IPS-20b (cell line): ENCODE measurements around the gene RHEB.

Experiments used
- H3K27ac ChIP-seq: one replicate; pipeline ENCODE4 v1.5.1; 2013; ENCODE audit warnings: low read length
- H3K27me3 ChIP-seq: 2 replicates; pipeline ENCODE4 v1.6.1; 2013; ENCODE audit warnings: mild to moderate bottlenecking, low read length, inconsistent platforms; ENCODE audit not compliant: insufficient read depth
- H3K36me3 ChIP-seq: 2 replicates; pipeline ENCODE4 v1.6.1; 2013; ENCODE audit warnings: low read depth, mild to moderate bottlenecking, inconsistent platforms, low read length, moderate library complexity; ENCODE audit not compliant: insufficient read depth
- H3K4me1 ChIP-seq: 2 replicates; pipeline ENCODE4 v1.6.1; 2013; ENCODE audit warnings: mild to moderate bottlenecking, control low read depth, inconsistent platforms, low read length, moderate library complexity; ENCODE audit not compliant: insufficient read depth
- H3K4me3 ChIP-seq: 2 replicates; pipeline ENCODE4 v1.5.1; 2013; ENCODE audit warnings: mild to moderate bottlenecking, low read length, inconsistent platforms
- H3K9ac ChIP-seq: 2 replicates; pipeline ENCODE4 v1.6.1; 2013; ENCODE audit warnings: low read depth, mild to moderate bottlenecking, inconsistent platforms, low read length, moderate library complexity
- H3K9me3 ChIP-seq: 2 replicates; pipeline ENCODE4 v1.6.1; 2013; ENCODE audit warnings: mild to moderate bottlenecking, low read depth, low read length, inconsistent platforms; ENCODE audit not compliant: insufficient read depth

Gene RHEB

GRCh38 chr7:151452680-151453325 lies 66.9 kb downstream of the RHEB start:
- peaks cover 5% of the 10 kb centered on the region; the same call in 1 of the 2 replicates for H3K9me3 ChIP-seq
- H3K27ac ChIP-seq, result no peak overlapping the region
- H3K36me3 ChIP-seq, result no peaks in the 10 kb centered on the region
- peaks cover 21% of the 10 kb centered on the region; the same call in 1 of the 2 replicates for H3K4me1 ChIP-seq
- H3K4me3 ChIP-seq, result no peak overlapping the region
- no peak overlapping the region for H3K9ac ChIP-seq
- H3K27me3 ChIP-seq, result peaks cover 6% of the 10 kb centered on the region; the same call in 1 of the 2 replicates

- peaks cover 15% of the 10 kb centered on the region; the same call in 1 of the 2 replicates for H3K4me1 ChIP-seq
- H3K9me3 ChIP-seq, result no peaks in the 10 kb centered on the region
- peaks cover 6% of the 10 kb centered on the region; the same call in 1 of the 2 replicates for H3K27me3 ChIP-seq
- H3K9ac ChIP-seq, result no peak overlapping the region
- no peak overlapping the region for H3K27ac ChIP-seq
- no peaks in the 10 kb centered on the region for H3K36me3 ChIP-seq
- H3K4me3 ChIP-seq, result no peak overlapping the region
Observed at GRCh38 chr7:151451626-151452571, 67.8 kb downstream of the RHEB start.

- Histone ChIP-seq H3K4me1 (peaks cover 10% of the 10 kb centered on the region; the same call in 1 of the 2 replicates), H3K27me3 (peaks cover 6% of the 10 kb centered on the region; the same call in 1 of the 2 replicates), H3K27ac (no peak overlapping the region), H3K9ac (no peak overlapping the region), H3K9me3 (no peaks in the 10 kb centered on the region), H3K36me3 (no peaks in the 10 kb centered on the region), H3K4me3 (no peak overlapping the region)
Observed at GRCh38 chr7:151451156-151451555, 68.5 kb downstream of the RHEB start.

- no peak overlapping the region for H3K27ac ChIP-seq
- H3K4me3 ChIP-seq, result no peak overlapping the region
- peaks cover 6% of the 10 kb centered on the region; the same call in 1 of the 2 replicates for H3K27me3 ChIP-seq
- H3K36me3 ChIP-seq, result no peaks in the 10 kb centered on the region
- no peaks in the 10 kb centered on the region for H3K9me3 ChIP-seq
- no peak overlapping the region for H3K9ac ChIP-seq
- no peaks in the 10 kb centered on the region; the same call in 1 of the 2 replicates for H3K4me1 ChIP-seq
Observed at GRCh38 chr7:151449990-151450389, 69.7 kb downstream of the RHEB start.

GRCh38 chr7:151448261-151449252 lies 71.1 kb downstream of the RHEB start:
- Histone ChIP-seq H3K9me3 (no peaks in the 10 kb centered on the region), H3K4me3 (peak overlapping the region; percentile 66; the same call in 1 of the 2 replicates), H3K27ac (no peak overlapping the region), H3K36me3 (no peaks in the 10 kb centered on the region), H3K9ac (no peak overlapping the region), H3K27me3 (peaks cover 13% of the 10 kb centered on the region; the same call in 1 of the 2 replicates), H3K4me1 (no peaks in the 10 kb centered on the region; the same call in 1 of the 2 replicates)

GRCh38 chr7:151447901-151448260 lies 71.8 kb downstream of the RHEB start:
- no peak overlapping the region for H3K27ac ChIP-seq
- H3K9me3 ChIP-seq, result no peaks in the 10 kb centered on the region
- H3K4me1 ChIP-seq, result no peaks in the 10 kb centered on the region; the same call in 1 of the 2 replicates
- H3K9ac ChIP-seq, result no peak overlapping the region
- no peaks in the 10 kb centered on the region for H3K36me3 ChIP-seq
- H3K27me3 ChIP-seq, result peaks cover 13% of the 10 kb centered on the region; the same call in 1 of the 2 replicates
- peak overlapping the region; percentile 66; the same call in 1 of the 2 replicates for H3K4me3 ChIP-seq

GRCh38 chr7:151447312-151447711 lies 72.4 kb downstream of the RHEB start:
- peaks cover 13% of the 10 kb centered on the region; the same call in 1 of the 2 replicates for H3K27me3 ChIP-seq
- H3K9ac ChIP-seq, result no peak overlapping the region
- H3K4me3 ChIP-seq, result no peak overlapping the region
- H3K9me3 ChIP-seq, result no peaks in the 10 kb centered on the region
- H3K27ac ChIP-seq, result no peak overlapping the region
- H3K4me1 ChIP-seq, result no peaks in the 10 kb centered on the region
- H3K36me3 ChIP-seq, result no peaks in the 10 kb centered on the region

GRCh38 chr7:151446412-151446811 lies 73.3 kb downstream of the RHEB start:
- peaks cover 2% of the 10 kb centered on the region; the same call in 1 of the 2 replicates for H3K4me1 ChIP-seq
- no peak overlapping the region for H3K27ac ChIP-seq
- H3K36me3 ChIP-seq, result no peaks in the 10 kb centered on the region
- H3K9ac ChIP-seq, result no peak overlapping the region
- H3K9me3 ChIP-seq, result no peaks in the 10 kb centered on the region
- no peak overlapping the region for H3K4me3 ChIP-seq
- H3K27me3 ChIP-seq, result peaks cover 13% of the 10 kb centered on the region; the same call in 1 of the 2 replicates

GRCh38 chr7:151444632-151445031 lies 75.1 kb downstream of the RHEB start:
- Histone ChIP-seq H3K27ac (no peak overlapping the region), H3K36me3 (no peaks in the 10 kb centered on the region), H3K9me3 (no peaks in the 10 kb centered on the region), H3K4me3 (no peak overlapping the region), H3K27me3 (peaks cover 25% of the 10 kb centered on the region; the same call in 1 of the 2 replicates), H3K9ac (no peak overlapping the region), H3K4me1 (peaks cover 3% of the 10 kb centered on the region; the same call in 1 of the 2 replicates)

GRCh38 chr7:151442776-151443496 lies 76.8 kb downstream of the RHEB start:
- Histone ChIP-seq H3K27me3 (peaks cover 35% of the 10 kb centered on the region), H3K4me1 (peaks cover 6% of the 10 kb centered on the region; the same call in 1 of the 2 replicates), H3K4me3 (no peak overlapping the region), H3K27ac (no peak overlapping the region), H3K36me3 (no peaks in the 10 kb centered on the region), H3K9ac (no peak overlapping the region), H3K9me3 (no peaks in the 10 kb centered on the region)
